NCI-H128 (cell line): ENCODE results near the gene SPECC1.
"Not testable (repeated sequence)": the region's sequence is repeated elsewhere in the genome, so short reads cannot be mapped to it uniquely, and the experiment has no call there.

ENCODE experiments used
- DNase-seq: peaks from one replicate; lab custom pipeline; 2025; ENCODE audit not compliant: unreplicated experiment; lab: John Stamatoyannopoulos, UW

SPECC1 gene

DNA sequence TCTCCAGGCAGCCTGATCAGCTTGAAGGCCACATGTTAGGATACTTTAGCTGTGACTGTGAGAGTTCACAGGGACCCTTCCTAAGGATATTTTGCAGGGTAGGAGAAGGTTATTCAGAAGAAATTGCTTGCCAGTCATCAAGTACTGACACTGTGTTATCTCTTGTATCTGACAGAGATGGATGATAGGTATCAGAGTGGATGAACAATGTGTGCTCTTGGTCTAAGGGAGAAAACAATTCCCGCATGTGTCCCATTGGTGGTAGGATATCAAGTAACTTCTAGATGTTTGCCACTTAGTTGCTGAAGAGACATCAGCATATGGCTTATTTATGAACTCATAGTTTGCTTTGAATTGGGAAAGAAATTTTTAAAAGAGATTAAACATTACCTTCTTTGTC is 219.3 kb downstream of the SPECC1 start:
- DNase-seq = no peak

DNA sequence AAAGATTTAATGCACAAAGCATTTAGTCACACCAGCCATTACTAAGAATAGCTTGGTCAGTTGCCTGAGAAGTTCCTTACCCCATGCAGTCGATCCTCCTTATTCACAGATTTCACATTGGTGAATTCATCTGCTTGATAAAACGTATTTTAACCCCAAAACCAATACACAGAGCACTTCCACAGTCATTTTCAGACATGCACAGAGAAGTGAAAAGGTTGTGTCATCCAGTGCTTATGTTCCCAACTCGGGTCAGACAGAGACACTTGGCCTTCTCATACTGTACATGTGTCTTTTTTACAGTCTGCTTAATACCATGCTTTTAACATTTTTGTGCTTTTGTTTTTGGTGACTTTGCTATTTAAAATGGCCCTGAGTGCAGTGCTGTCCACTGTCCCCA is 219.7 kb downstream of the SPECC1 start:
- DNase-seq = no peak

DNA sequence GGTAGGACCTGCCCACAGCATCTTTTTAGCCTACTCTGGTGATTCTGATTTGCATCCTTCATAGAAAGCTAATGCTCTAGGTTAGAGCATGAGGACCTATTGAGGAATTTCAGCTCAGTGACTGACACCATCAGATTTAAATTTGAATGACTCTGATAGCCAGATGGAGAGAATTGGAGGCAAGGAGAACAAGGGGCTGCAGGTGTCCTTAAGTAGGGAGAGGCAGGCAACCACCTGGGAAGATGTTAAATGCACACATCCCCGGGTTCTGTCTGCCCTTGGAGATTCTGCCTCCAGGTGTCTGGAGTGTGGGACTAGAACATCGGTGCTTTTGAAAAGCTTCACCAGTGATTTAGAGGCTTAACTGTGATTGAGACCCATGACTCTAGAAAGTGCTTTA is 221.8 kb downstream of the SPECC1 start:
- DNase-seq = no peak

GRCh38 chr17:20232611-20233010 is 223.5 kb downstream of the SPECC1 start:
- DNase-seq = no peak

- DNase-seq = no peak
Measured at GRCh38 chr17:20234276-20234675, 225.1 kb downstream of the SPECC1 start.

- DNase-seq = no peak
Measured at GRCh38 chr17:20235747-20236146, 226.6 kb downstream of the SPECC1 start.

GRCh38 chr17:20236578-20237227 is 227.5 kb downstream of the SPECC1 start:
- no peak for DNase-seq

DNA sequence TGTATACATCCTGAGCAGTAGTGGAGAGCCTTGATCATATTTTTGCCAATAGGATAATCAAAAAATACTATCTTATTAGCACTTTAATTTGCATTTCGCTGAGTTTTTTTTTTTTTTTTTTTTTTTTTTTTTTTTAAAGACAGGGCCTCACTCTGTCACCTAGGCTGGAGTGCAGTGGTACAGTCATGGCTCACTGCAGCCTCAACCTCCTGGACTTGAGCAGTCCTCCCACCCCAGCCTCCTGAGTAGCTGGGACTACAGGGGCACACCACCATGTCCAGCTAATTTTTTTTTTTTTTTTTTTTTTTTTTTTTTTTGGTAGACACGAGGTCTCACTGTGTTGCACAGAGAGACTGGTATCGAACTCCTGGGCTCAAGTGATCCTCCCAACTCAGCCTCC is 230.6 kb downstream of the SPECC1 start:
- DNase-seq = not testable (repeated sequence)

DNA sequence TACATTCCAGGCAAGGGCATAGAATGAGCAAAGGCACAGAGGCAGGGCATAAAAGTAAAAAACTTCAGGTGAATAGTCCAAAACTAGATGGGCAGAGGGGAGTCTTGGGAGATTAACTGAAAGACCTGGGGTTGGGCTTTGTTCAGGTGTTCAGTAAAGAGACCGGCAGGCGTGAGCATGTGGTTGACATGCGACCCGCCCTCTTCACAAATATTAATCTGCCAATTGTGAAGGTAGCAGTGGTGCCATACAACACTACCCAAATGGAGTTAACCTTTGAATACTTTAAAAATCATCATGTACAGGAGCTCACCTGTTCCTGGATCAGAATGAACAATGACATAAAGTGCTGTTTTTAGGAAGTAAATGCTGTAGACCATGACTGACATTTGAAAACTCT is 232.7 kb downstream of the SPECC1 start:
- DNase-seq = no peak

- no peak for DNase-seq
Measured at GRCh38 chr17:20242271-20242670, 233.1 kb downstream of the SPECC1 start.

DNA sequence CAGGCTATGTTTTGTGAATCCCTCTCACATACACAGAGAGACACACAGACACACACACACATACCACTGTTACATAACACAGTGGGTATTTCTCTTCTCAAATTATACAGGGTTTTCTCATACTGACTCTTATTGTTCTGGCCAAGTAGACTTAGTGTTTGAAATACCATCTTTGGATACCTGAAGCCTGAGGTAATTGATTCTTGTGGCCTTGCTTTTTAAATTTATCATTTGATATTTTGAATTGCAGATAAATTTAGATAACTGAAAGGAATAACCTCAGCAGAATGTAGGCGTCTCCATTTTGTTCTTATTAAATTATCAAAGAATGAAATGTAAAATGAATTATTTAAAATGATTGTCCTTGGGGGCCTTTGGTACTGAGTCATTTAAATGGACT is 234.4 kb downstream of the SPECC1 start:
- no peak for DNase-seq

DNA sequence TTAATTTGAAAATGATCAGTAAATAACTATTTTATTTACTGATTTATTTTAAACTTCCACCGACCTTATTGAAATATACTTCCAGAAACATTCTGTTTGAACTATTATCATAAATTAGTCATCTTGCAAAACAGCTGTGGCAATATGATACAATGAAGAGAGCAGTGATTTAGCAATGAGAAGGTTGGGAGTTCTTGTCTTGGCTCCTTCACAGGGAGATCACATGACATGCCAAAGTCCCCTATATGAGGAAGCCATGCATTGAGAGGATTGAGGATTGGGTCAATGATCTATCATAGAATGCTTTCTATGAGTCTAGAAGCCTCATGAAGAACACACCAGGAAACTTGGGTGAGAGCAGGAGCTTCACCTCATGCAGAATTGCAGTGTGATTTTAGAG is 235.5 kb downstream of the SPECC1 start:
- no peak for DNase-seq

GRCh38 chr17:20246692-20247091 is 237.5 kb downstream of the SPECC1 start:
- no peak for DNase-seq

GRCh38 chr17:20253323-20253722 is 244.2 kb downstream of the SPECC1 start:
- no peak for DNase-seq

GRCh38 chr17:20254541-20254940 is 245.4 kb downstream of the SPECC1 start:
- DNase-seq = no peak

GRCh38 chr17:20256144-20256543 is 247.0 kb downstream of the SPECC1 start:
- DNase-seq = no peak

- DNase-seq = no peak
Measured at GRCh38 chr17:20257008-20257407, 247.8 kb downstream of the SPECC1 start.

GRCh38 chr17:20257798-20258197 is 248.6 kb downstream of the SPECC1 start:
- no peak for DNase-seq

- no peak for DNase-seq
Measured at GRCh38 chr17:20259668-20260067, 250.5 kb downstream of the SPECC1 start.

DNA sequence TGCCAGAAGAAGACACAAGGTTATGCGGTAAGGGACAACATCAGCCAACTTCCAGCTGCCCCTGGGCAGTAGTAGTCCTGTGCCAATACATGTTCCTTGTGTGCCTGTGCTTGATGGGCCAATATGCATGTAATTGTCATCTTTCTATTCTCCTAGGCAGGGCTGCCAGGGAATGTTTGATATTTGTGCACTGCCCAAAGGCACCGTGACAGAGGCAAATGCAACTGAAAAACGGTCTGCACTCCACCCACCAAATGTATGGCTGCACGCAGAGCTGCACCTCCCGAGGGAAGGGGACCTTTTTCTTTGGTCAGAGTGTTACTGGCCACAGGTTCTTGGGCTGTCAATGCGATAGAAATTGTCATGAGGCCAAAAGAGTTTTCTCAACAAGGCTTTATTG is 251.1 kb downstream of the SPECC1 start:
- no peak for DNase-seq

DNA sequence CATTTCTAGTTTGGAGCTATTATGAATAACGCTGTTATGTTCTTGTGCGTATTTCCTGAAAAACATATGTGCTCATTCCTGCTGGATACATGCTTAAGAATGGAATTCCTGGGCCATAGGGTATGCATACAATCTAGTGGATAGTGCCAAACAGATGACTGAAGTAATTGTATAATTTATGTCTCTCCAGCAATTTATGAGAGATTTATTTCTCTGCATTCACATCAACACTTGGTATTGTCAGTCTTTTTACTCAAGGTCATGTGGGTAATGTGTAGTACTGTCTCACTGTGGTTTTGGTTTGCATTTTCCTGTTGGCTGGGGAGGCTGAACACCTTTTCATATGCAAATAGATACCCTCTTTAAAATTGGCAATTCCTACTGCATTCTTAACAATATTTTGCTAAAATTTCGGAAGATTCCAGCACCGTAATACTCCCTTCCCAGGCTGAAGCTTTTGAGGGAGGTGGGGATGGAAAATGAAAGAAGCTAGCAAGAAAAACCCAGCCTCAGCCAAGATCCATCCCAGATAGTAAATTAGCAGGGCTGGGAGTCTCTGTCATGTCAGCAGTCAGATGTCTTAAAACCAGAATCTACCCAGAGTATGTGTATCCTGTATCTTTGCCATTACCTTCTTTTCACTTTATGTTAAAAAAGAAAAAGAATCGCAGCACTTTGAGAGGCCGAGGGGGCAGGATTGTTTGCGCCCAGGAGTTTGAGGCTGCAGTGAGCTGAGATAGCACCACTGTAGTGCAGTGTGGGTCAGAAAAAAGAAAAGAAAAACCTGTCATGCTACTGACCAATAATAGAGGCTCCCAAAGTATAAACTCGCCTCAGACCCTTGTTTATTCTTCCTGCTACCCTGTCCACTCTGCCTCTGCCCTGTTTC is 253.3 kb downstream of the SPECC1 start:
- DNase-seq = no peak

DNA sequence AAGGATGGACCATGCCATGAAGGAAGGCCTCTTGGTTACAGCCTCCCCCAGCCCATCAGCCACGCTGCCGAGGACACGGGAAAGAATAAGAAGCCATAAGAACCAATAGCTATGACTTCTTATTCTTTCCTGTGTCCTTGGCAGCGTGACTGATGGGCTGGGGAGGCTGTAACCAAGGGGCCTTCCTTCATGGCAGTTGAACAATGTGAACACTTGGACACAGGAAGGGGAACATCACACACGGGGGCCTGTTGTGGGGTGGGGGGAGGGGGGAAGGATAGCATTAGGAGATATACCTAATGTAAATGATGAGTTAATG is 253.9 kb downstream of the SPECC1 start:
- not testable (repeated sequence) for DNase-seq

GRCh38 chr17:20263595-20263994 is 254.4 kb downstream of the SPECC1 start:
- DNase-seq = no peak
